ENCODE measurements around the gene PRR23E. TPM values are rescaled to one million over a fixed set of nuclear protein-coding genes. Genes with fewer than 3 reads are reported as not detected.

The PRR23E gene
- polyA plus RNA-seq, 4 donors = not detected

GRCh38 chr3:127221037-127221436 lies 28.1 kb downstream of the PRR23E start:
- peak in 2 of 4 donors; percentile 4 to 5 for DNase-seq (ENCODE audit: low read depth in 4 of 4, low spot score in 3 of 4)

- DNase-seq (ENCODE audit: low read depth in 4 of 4, low spot score in 3 of 4) = no peak
Observed at GRCh38 chr3:127221446-127222035, 28.6 kb downstream of the PRR23E start.

GRCh38 chr3:127222163-127222562 lies 29.2 kb downstream of the PRR23E start:
- DNase-seq (ENCODE audit: low read depth in 4 of 4, low spot score in 3 of 4) = no peak

- DNase-seq (ENCODE audit: low read depth in 4 of 4, low spot score in 3 of 4) = no peak
Observed at GRCh38 chr3:127222664-127223063, 29.7 kb downstream of the PRR23E start.

GRCh38 chr3:127224118-127224517 lies 31.2 kb downstream of the PRR23E start:
- no peak for DNase-seq (ENCODE audit: low read depth in 4 of 4, low spot score in 3 of 4)

GRCh38 chr3:127226457-127226856 lies 33.5 kb downstream of the PRR23E start:
- DNase-seq (ENCODE audit: low read depth in 4 of 4, low spot score in 3 of 4) = no peak

- DNase-seq (ENCODE audit: low read depth in 4 of 4, low spot score in 3 of 4) = no peak
Observed at GRCh38 chr3:127226946-127227842, 34.3 kb downstream of the PRR23E start.

GRCh38 chr3:127228866-127229265 lies 35.9 kb downstream of the PRR23E start:
- no peak for DNase-seq (ENCODE audit: low read depth in 4 of 4, low spot score in 3 of 4)

- peak; percentile 13 to 35 (median 24) for DNase-seq (ENCODE audit: low read depth in 4 of 4, low spot score in 3 of 4)
Observed at GRCh38 chr3:127233371-127233770, 40.4 kb downstream of the PRR23E start.

GRCh38 chr3:127234778-127235177 lies 41.8 kb downstream of the PRR23E start:
- DNase-seq (ENCODE audit: low read depth in 4 of 4, low spot score in 3 of 4) = no peak

GRCh38 chr3:127235706-127236105 lies 42.8 kb downstream of the PRR23E start:
- DNase-seq (ENCODE audit: low read depth in 4 of 4, low spot score in 3 of 4) = no peak

GRCh38 chr3:127237835-127238234 lies 44.9 kb downstream of the PRR23E start:
- DNase-seq (ENCODE audit: low read depth in 4 of 4, low spot score in 3 of 4) = no peak

GRCh38 chr3:127238602-127239001 lies 45.7 kb downstream of the PRR23E start:
- DNase-seq (ENCODE audit: low read depth in 4 of 4, low spot score in 3 of 4) = no peak

GRCh38 chr3:127247292-127247691 lies 54.4 kb downstream of the PRR23E start:
- DNase-seq (ENCODE audit: low read depth in 4 of 4, low spot score in 3 of 4) = no peak

Other genes starting within 250 kb of the PRR23E start
- 10 to 100 TPM; 26.3 to 31.4 (median 30.0) TPM for gene PLXNA1, start 210.0 kb upstream of the PRR23E start, polyA plus RNA-seq (ENCODE audit: insufficient read length in 4 of 4)
- gene PRR20G, start 94.9 kb downstream of the PRR23E start, polyA plus RNA-seq (ENCODE audit: insufficient read length in 4 of 4) = not detected

Data from right renal pelvis (tissue), 4 donors.